ENCODE results near the gene ABLIM3. TPM values are rescaled to one million over a fixed set of nuclear protein-coding genes. Genes with fewer than 3 reads are reported as not detected.

ABLIM3 gene
- total RNA-seq, 1 experiment from 2014 or later = 14.3 TPM

- CTCF ChIA-PET = no interaction called here
- H3K9ac ChIP-seq (ENCODE audit: low read length) = no peak overlapping the region
- intact Hi-C loops (cut with micrococcal nuclease) = no loop called here
- no peaks in the 10 kb centered on the region for H3K9me2 ChIP-seq (ENCODE audit: insufficient read depth)
- no TSS peak for BruUV-seq (replicated peaks)
- no peak overlapping the region for H3K27ac ChIP-seq (ENCODE audit: low read depth, low read length)
- TF ChIP-seq CEBPB (IDR thresholded peaks at IDR 0.05; ENCODE audit: low read depth) (no peak), EZH2phosphoT487 (IDR thresholded peaks at IDR 0.05; ENCODE audit: borderline replicate concordance) (no peak), TCF7L2 (IDR thresholded peaks at IDR 0.05; ENCODE audit: borderline replicate concordance, extremely low read depth, insufficient read depth, insufficient read length) (no peak), SRF (IDR thresholded peaks at IDR 0.05; ENCODE audit: low read depth) (no peak), POLR2A (IDR thresholded peaks at IDR 0.05; ENCODE audit: borderline replicate concordance, extremely low read depth, insufficient read depth, insufficient read length) (no peak), CBX3 (IDR thresholded peaks at IDR 0.05; ENCODE audit: low read depth) (no peak), REST (IDR thresholded peaks at IDR 0.05; ENCODE audit: low read depth) (no peak), ELF1 (IDR thresholded peaks at IDR 0.05; ENCODE audit: borderline replicate concordance, low read depth) (no peak), RAD21 (IDR thresholded peaks at IDR 0.05; ENCODE audit: low read depth) (no peak), SIN3A (IDR thresholded peaks at IDR 0.05; ENCODE audit: low read depth) (no peak), ZFX (IDR thresholded peaks at IDR 0.05) (no peak), CTCF (IDR thresholded peaks at IDR 0.05 in 2 of 3, conservative IDR thresholded peaks at IDR 0.05 in 1 of 3; ENCODE audit: borderline replicate concordance in 1 of 3, insufficient read depth in 1 of 3, low read depth in 2 of 3, low read length in 2 of 3) (no peak), YY1 (IDR thresholded peaks at IDR 0.05; ENCODE audit: extremely low read depth, insufficient replicate concordance, low read depth, low read length) (no peak), SP1 (IDR thresholded peaks at IDR 0.05; ENCODE audit: low read depth) (no peak), POLR2AphosphoS5 (IDR thresholded peaks at IDR 0.05; ENCODE audit: low read depth, low read length) (no peak), JUND (IDR thresholded peaks at IDR 0.05) (no peak), ZNF274 (IDR thresholded peaks at IDR 0.05; ENCODE audit: low read depth, low read length) (no peak), EZH2 (IDR thresholded peaks at IDR 0.05) (no peak)
- TF ChIP-seq, protein P1, sequence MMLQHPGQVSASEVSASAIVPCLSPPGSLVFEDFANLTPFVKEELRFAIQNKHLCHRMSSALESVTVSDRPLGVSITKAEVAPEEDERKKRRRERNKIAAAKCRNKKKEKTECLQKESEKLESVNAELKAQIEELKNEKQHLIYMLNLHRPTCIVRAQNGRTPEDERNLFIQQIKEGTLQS (IDR thresholded peaks at IDR 0.05) = no peak
- no peak overlapping the region for H2AFZ ChIP-seq (ENCODE audit: low read depth, low read length, poor library complexity, severe bottlenecking)
- RAD21 ChIA-PET (ENCODE audit: low non-redundant PET in 1 of 2, low total read pairs in 2 of 2, uncharacterized antibody in 2 of 2, unreplicated experiment in 2 of 2) = no interaction called here
- H3K4me3 ChIP-seq (replicated peaks in 1 of 2; ENCODE audit: low read depth in 1 of 2, low read length in 2 of 2) = no peak overlapping the region
- POLR2A ChIA-PET = no interaction called here
- no peak for DNase-seq (ENCODE audit: low read depth, low spot score)
- H3K9me3 ChIP-seq (ENCODE audit: control insufficient read depth in 1 of 2, insufficient read depth in 1 of 2, low read depth in 1 of 2, low read length in 2 of 2) = no peaks in the 10 kb centered on the region
- H4K20me1 ChIP-seq (ENCODE audit: insufficient read depth) = no peaks in the 10 kb centered on the region
- no peak overlapping the region for H3K4me2 ChIP-seq (ENCODE audit: low read length)
- no peaks in the 10 kb centered on the region for H3K27me3 ChIP-seq (ENCODE audit: insufficient read depth, low read length)
- H3K36me3 ChIP-seq (ENCODE audit: control insufficient read depth in 1 of 2, insufficient read depth in 2 of 2, low read length in 2 of 2) = no peaks in the 10 kb centered on the region
- no peaks in the 10 kb centered on the region for H3K79me2 ChIP-seq (ENCODE audit: insufficient read depth, low read length)
- ATAC-seq = no peak
- peaks cover 8 to 24% of the 10 kb centered on the region in 2 experiments for H3K4me1 ChIP-seq (ENCODE audit: control insufficient read depth in 1 of 2, insufficient read depth in 2 of 2, low read length in 2 of 2)
Observed at GRCh38 chr5:149182241-149182640, 40.9 kb downstream of the ABLIM3 start.

All from HCT116 (cell line).